Fibroblast of peridontal ligament (primary cell): ENCODE measurements around the gene HOXD12.

Experiments
- DNase-seq: peaks from one replicate; pipeline ENCODE4 v3.0.0-alpha.2; 2010; ENCODE audit errors: extremely low read depth

HOXD12 gene

GRCh38 chr2:176093145-176093897 is 6.3 kb upstream of the HOXD12 start:
- no peak for DNase-seq

GRCh38 chr2:176093898-176094249 is 5.7 kb upstream of the HOXD12 start:
- DNase-seq = no peak

- no peak for DNase-seq
Observed at GRCh38 chr2:176094349-176094748, 5.2 kb upstream of the HOXD12 start.

- DNase-seq = no peak
Observed at GRCh38 chr2:176095421-176095820, 4.2 kb upstream of the HOXD12 start.

GRCh38 chr2:176096243-176096985 is 3.2 kb upstream of the HOXD12 start:
- DNase-seq = peak; percentile 18

- peak; percentile 64 for DNase-seq
Observed at GRCh38 chr2:176096986-176097819, 2.4 kb upstream of the HOXD12 start.

- DNase-seq = no peak
Observed at GRCh38 chr2:176097820-176098365, 1.7 kb upstream of the HOXD12 start.

- no peak for DNase-seq
Observed at GRCh38 chr2:176098366-176099158, 1.0 kb upstream of the HOXD12 start.

- no peak for DNase-seq
Observed at GRCh38 chr2:176099159-176099727, 352 bp upstream of the HOXD12 start.

- no peak for DNase-seq
Observed at GRCh38 chr2:176100547-176101140, 1.0 kb downstream of the HOXD12 start.

- no peak for DNase-seq
Observed at GRCh38 chr2:176101216-176101830, 1.7 kb downstream of the HOXD12 start.

GRCh38 chr2:176101842-176102241 is 2.2 kb downstream of the HOXD12 start:
- no peak for DNase-seq

- no peak for DNase-seq
Observed at GRCh38 chr2:176102309-176102866, 2.8 kb downstream of the HOXD12 start.

- DNase-seq = no peak
Observed at GRCh38 chr2:176103194-176103593, 3.6 kb downstream of the HOXD12 start.

GRCh38 chr2:176103742-176104315 is 4.2 kb downstream of the HOXD12 start:
- DNase-seq = no peak

GRCh38 chr2:176104316-176105077 is 4.9 kb downstream of the HOXD12 start:
- no peak for DNase-seq

GRCh38 chr2:176105078-176105729 is 5.6 kb downstream of the HOXD12 start:
- no peak for DNase-seq
